Neural progenitor cell (in vitro differentiated cells): ENCODE data around the gene LILRB2. TPM values are rescaled to one million over a fixed set of nuclear protein-coding genes. Genes with fewer than 3 reads are reported as not detected.
"Not testable (repeated sequence)": the region's sequence is repeated elsewhere in the genome, so short reads cannot be mapped to it uniquely, and the experiment has no call there.

Experiments used
- DNase-seq: peaks from one replicate; pipeline ENCODE4 v3.0.0-alpha.2; 2016; ENCODE audit warnings: low spot score
- H2AFZ ChIP-seq: fragments of 200-600 bp; sonication (generic); replicated peaks from 2 replicates; pipeline ENCODE4 v1.6.1; 2016; ENCODE audit warnings: antibody characterized with exemption
- H3F3A ChIP-seq: fragments of 200-600 bp; sonication (generic); 2 replicates; pipeline ENCODE4 v1.6.1; 2016; ENCODE audit warnings: antibody characterized with exemption, low read depth
- H3K27ac ChIP-seq: fragments of 200-600 bp; sonication (generic); 2 replicates; pipeline ENCODE4 v1.5.1; 2016; ENCODE audit warnings: mild to moderate bottlenecking
- H3K27me3 ChIP-seq: fragments of 200-600 bp; sonication (generic); 2 replicates; pipeline ENCODE4 v1.6.1; 2016; ENCODE audit warnings: mild to moderate bottlenecking, moderate library complexity
- H3K36me3 ChIP-seq: fragments of 200-600 bp; sonication (generic); 2 replicates; pipeline ENCODE4 v1.5.1; 2016
- H3K4me1 ChIP-seq: fragments of 200-600 bp; sonication (generic); 2 replicates; pipeline ENCODE4 v1.6.1; 2016; ENCODE audit warnings: mixed run types
- H3K4me2 ChIP-seq: fragments of 200-600 bp; sonication (generic); 2 replicates; pipeline ENCODE4 v1.6.1; 2016
- H3K4me3 ChIP-seq: fragments of 200-600 bp; sonication (generic); 2 replicates; pipeline ENCODE4 v1.5.1; 2016
- H3K79me2 ChIP-seq: fragments of 200-600 bp; sonication (generic); 2 replicates; pipeline ENCODE4 v1.6.1; 2016; ENCODE audit warnings: low read depth
- H3K9ac ChIP-seq: fragments of 200-600 bp; sonication (generic); 2 replicates; pipeline ENCODE4 v1.6.1; 2016
- H3K9me3 ChIP-seq: fragments of 200-600 bp; sonication (generic); 2 replicates; pipeline ENCODE4 v1.5.1; 2016; ENCODE audit warnings: low read depth
- H4K20me1 ChIP-seq: fragments of 200-600 bp; sonication (generic); 2 replicates; pipeline ENCODE4 v1.6.1; 2016; ENCODE audit warnings: low read depth
- H3K27ac Mint-ChIP-seq: 3 replicates; pipeline ENCODE4 v1.8.0; 2021; ENCODE audit warnings: mixed read lengths
- H3K27me3 Mint-ChIP-seq: 2 replicates; pipeline ENCODE4 v1.8.0; 2022; ENCODE audit warnings: low read depth, mild to moderate bottlenecking, inconsistent platforms, moderate library complexity, mixed read lengths; ENCODE audit not compliant: insufficient read depth
- H3K36me3 Mint-ChIP-seq: 3 replicates; pipeline ENCODE4 v1.8.0; 2021; ENCODE audit warnings: mixed read lengths
- H3K4me1 Mint-ChIP-seq: 3 replicates; pipeline ENCODE4 v1.8.0; 2021; ENCODE audit warnings: mixed read lengths
- H3K4me3 Mint-ChIP-seq: 3 replicates; pipeline ENCODE4 v1.8.0; 2021; ENCODE audit warnings: mild to moderate bottlenecking, moderate library complexity, mixed read lengths
- H3K9me3 Mint-ChIP-seq: 3 replicates; pipeline ENCODE4 v1.8.0; 2020; ENCODE audit warnings: mixed read lengths
- CTCF ChIP-seq: fragments of 200-600 bp; sonication (generic); IDR thresholded peaks from 2 replicates; pipeline ENCODE4 v1.5.1; 2017; ENCODE audit warnings: antibody characterized with exemption, mild to moderate bottlenecking
- EZH2 ChIP-seq: fragments of 200-600 bp; sonication (generic); IDR thresholded peaks from 2 replicates; pipeline ENCODE4 v1.6.1; 2017; ENCODE audit warnings: antibody characterized with exemption, mild to moderate bottlenecking, moderate library complexity
- EZH2phosphoT487 ChIP-seq: fragments of 200-600 bp; sonication (generic); IDR thresholded peaks from 2 replicates; pipeline ENCODE4 v1.6.1; 2017; ENCODE audit warnings: antibody characterized with exemption
- total RNA-seq: library from RNA; depleted of rRNA; stranded (reverse); fragments of >200 nt; gene quantifications from 2 replicates; pipeline ENCODE4 v1.2.3, GENCODE V29; 2015; ENCODE audit warnings: low replicate concordance

Gene LILRB2
- total RNA-seq, 1 donor from 2014 or later = not detected

GRCh38 chr19:54275951-54276350, 5.0 kb downstream of the LILRB2 start:
- Histone ChIP-seq H3K4me3 (no peak overlapping the region), H3K36me3 (no peaks in the 10 kb centered on the region), H4K20me1 (no peaks in the 10 kb centered on the region), H3K9me3 (no peaks in the 10 kb centered on the region), H3F3A (no peaks in the 10 kb centered on the region), H3K27me3 (peaks cover 5% of the 10 kb centered on the region), H3K4me1 (no peaks in the 10 kb centered on the region), H3K9ac (no peak overlapping the region), H3K4me2 (no peak overlapping the region), H3K27ac (no peak overlapping the region), H3K79me2 (no peaks in the 10 kb centered on the region), H2AFZ (no peak overlapping the region)
- Mint-ChIP-seq H3K36me3 (no peaks in the 10 kb centered on the region), H3K9me3 (no peaks in the 10 kb centered on the region), H3K4me1 (no peaks in the 10 kb centered on the region), H3K27ac (no peak overlapping the region), H3K4me3 (no peak overlapping the region), H3K27me3 (peaks cover 7% of the 10 kb centered on the region)
- TF ChIP-seq EZH2 (no peak), CTCF (no peak), EZH2phosphoT487 (no peak)
- no peak for DNase-seq

GRCh38 chr19:54274516-54274915, 6.4 kb downstream of the LILRB2 start:
- H3K27ac Mint-ChIP-seq, H2AFZ ChIP-seq, H3K27me3 Mint-ChIP-seq, H3K4me1 ChIP-seq, H3K4me3 Mint-ChIP-seq, H3K4me3 ChIP-seq, H3K36me3 Mint-ChIP-seq, H4K20me1 ChIP-seq, H3K79me2 ChIP-seq, H3K9me3 Mint-ChIP-seq, DNase-seq, H3K4me1 Mint-ChIP-seq, H3K27ac ChIP-seq, H3K36me3 ChIP-seq, H3K9me3 ChIP-seq, H3F3A ChIP-seq, H3K9ac ChIP-seq, H3K4me2 ChIP-seq: not testable (repeated sequence)
- peaks cover 17% of the 10 kb centered on the region for H3K27me3 ChIP-seq

- Histone ChIP-seq H4K20me1 (no peaks in the 10 kb centered on the region), H3K27me3 (peaks cover 24% of the 10 kb centered on the region), H3K4me2 (no peak overlapping the region), H3K36me3 (no peaks in the 10 kb centered on the region), H3K9me3 (no peaks in the 10 kb centered on the region), H2AFZ (no peak overlapping the region), H3F3A (no peaks in the 10 kb centered on the region), H3K4me3 (no peak overlapping the region), H3K4me1 (no peaks in the 10 kb centered on the region), H3K27ac (no peak overlapping the region), H3K79me2 (no peaks in the 10 kb centered on the region), H3K9ac (no peak overlapping the region)
- no peak overlapping the region for H3K27ac Mint-ChIP-seq
- H3K4me1 Mint-ChIP-seq = no peaks in the 10 kb centered on the region
- H3K9me3 Mint-ChIP-seq = no peaks in the 10 kb centered on the region
- H3K4me3 Mint-ChIP-seq = no peak overlapping the region
- no peaks in the 10 kb centered on the region for H3K36me3 Mint-ChIP-seq
- TF ChIP-seq EZH2 = no peak
- TF ChIP-seq CTCF = no peak
- no peak for TF ChIP-seq EZH2phosphoT487
- no peak for DNase-seq
- H3K27me3 Mint-ChIP-seq = peaks cover 7% of the 10 kb centered on the region
These were observed 7.1 kb downstream of the LILRB2 start for GRCh38 chr19:54273821-54274220.

GRCh38 chr19:54272181-54272580, 8.7 kb downstream of the LILRB2 start:
- not testable (repeated sequence) for H3K4me1 Mint-ChIP-seq, H3K9me3 Mint-ChIP-seq, DNase-seq

GRCh38 chr19:54271587-54271986, 9.3 kb downstream of the LILRB2 start:
- H3K9me3 ChIP-seq, H3K9ac ChIP-seq, H3K36me3 ChIP-seq, H3K36me3 Mint-ChIP-seq, H3K27me3 Mint-ChIP-seq, H3K4me1 Mint-ChIP-seq, H3K4me2 ChIP-seq, DNase-seq, H3K27ac Mint-ChIP-seq, H4K20me1 ChIP-seq, H3K27ac ChIP-seq, H3K9me3 Mint-ChIP-seq, H3K4me1 ChIP-seq, H3K4me3 ChIP-seq, H3K4me3 Mint-ChIP-seq, H3F3A ChIP-seq, H2AFZ ChIP-seq, H3K79me2 ChIP-seq: not testable (repeated sequence)
- H3K27me3 ChIP-seq = peaks cover 35% of the 10 kb centered on the region

More at GRCh38 chr19:54272181-54272580, 8.7 kb downstream of the LILRB2 start:
- not testable (repeated sequence) for H2AFZ ChIP-seq, H3K27ac ChIP-seq, H3K4me1 ChIP-seq, H3K4me3 Mint-ChIP-seq, H3F3A ChIP-seq, H4K20me1 ChIP-seq, H3K36me3 Mint-ChIP-seq, H3K4me3 ChIP-seq, H3K27me3 Mint-ChIP-seq, H3K27ac Mint-ChIP-seq, H3K4me2 ChIP-seq, H3K36me3 ChIP-seq, H3K9ac ChIP-seq, H3K9me3 ChIP-seq, H3K79me2 ChIP-seq
- H3K27me3 ChIP-seq = peaks cover 35% of the 10 kb centered on the region
